K562 (cell line): ENCODE measurements around the gene TLL1. TPM values are rescaled to one million over a fixed set of nuclear protein-coding genes. Genes with fewer than 3 reads are reported as not detected.

ENCODE experiments used
- ATAC-seq: fragments of 200-7000 bp; cut with Tn5 transposase; 3 replicates; pipeline ENCODE4 v1.9.1; 2020; ENCODE audit warnings: moderate library complexity
- BruUV-seq: library from RNA; stranded (reverse); fragments of 400-500 nt; replicated peaks from 2 replicates; lab custom pipeline; 2021; lab: Mats Ljungman, UMichigan
- CTCF ChIA-PET: fragments of 300-600 bp; formaldehyde crosslinking; extraction: SDS; loops from one replicate; lab custom pipeline; 2021; ENCODE audit warnings: low intra/inter-chr PET ratio; lab: Yijun Ruan, JAX
- POLR2A ChIA-PET: fragments of 300-600, 350-650 bp; sonication (Branson Sonifier 250); formaldehyde crosslinking; extraction: SDS; loops from one replicate; lab custom pipeline; 2021; ENCODE audit warnings: antibody characterized with exemption, inconsistent platforms; lab: Yijun Ruan, JAX
- DNase-seq, 4 experiments: peaks; one replicate each; pipeline versions ENCODE4 v3.0.0 to v3.0.0-alpha.2; 2011 to 2018; ENCODE audit warnings: low spot score in 3 of 4, mixed read lengths in 3 of 4; ENCODE audit errors: extremely low read depth in 1 of 4
- FAIRE-seq: peaks from 2 replicates; lab custom pipeline; 2011; peaks lifted over from hg19 to GRCh38; lab: Jason Lieb, UNC
- H2AFZ ChIP-seq: 2 replicates; pipeline ENCODE4 v1.6.0; 2011; ENCODE audit warnings: low read depth, low read length, control low read depth, inconsistent platforms
- H3K27ac ChIP-seq: fragments of 200-600 bp; 3 replicates; pipeline ENCODE4 v1.8.0; 2011; ENCODE audit warnings: low read depth, mild to moderate bottlenecking, control low read depth, inconsistent platforms, low read length, moderate library complexity, mixed read lengths; ENCODE audit errors: extremely low read depth
- H3K27me3 ChIP-seq, 2 experiments: fragments of 300-600 bp in 1 of 2; 2 replicates in 1 of 2; 3 replicates in 1 of 2; pipeline versions ENCODE4 v1.6.0 to v1.8.0; 2011; ENCODE audit warnings: inconsistent platforms in 2 of 2, low read length in 2 of 2, mild to moderate bottlenecking in 1 of 2, mixed read lengths in 1 of 2, moderate library complexity in 1 of 2; ENCODE audit not compliant: control insufficient read depth in 2 of 2, insufficient read depth in 2 of 2
- H3K36me3 ChIP-seq: fragments of 300-600 bp; 3 replicates; pipeline ENCODE4 v1.8.0; 2011; ENCODE audit warnings: mild to moderate bottlenecking, low read length, inconsistent platforms; ENCODE audit not compliant: control insufficient read depth, insufficient read depth
- H3K4me1 ChIP-seq, 2 experiments: fragments of 200-600 bp in 1 of 2; replicated peaks in 1 of 2; 2 replicates in 1 of 2; 3 replicates in 1 of 2; pipeline versions ENCODE4 v1.5.1 to v1.8.0; 2011; ENCODE audit warnings: inconsistent platforms in 2 of 2, low read length in 2 of 2, mild to moderate bottlenecking in 1 of 2, mixed read lengths in 1 of 2, moderate library complexity in 1 of 2; ENCODE audit not compliant: control insufficient read depth in 2 of 2, insufficient read depth in 2 of 2
- H3K4me2 ChIP-seq: 2 replicates; pipeline ENCODE4 v1.6.1; 2011; ENCODE audit warnings: low read length, control low read depth, inconsistent platforms, mixed read lengths; ENCODE audit not compliant: insufficient read depth
- H3K4me3 ChIP-seq: fragments of 200-600 bp; sonication (generic), shearing (Covaris generic); 2 replicates; pipeline ENCODE4 v1.5.1; 2016; ENCODE audit warnings: control low read depth, inconsistent platforms
- H3K79me2 ChIP-seq: fragments of 200-600 bp; 3 replicates; pipeline ENCODE4 v1.8.0; 2011; ENCODE audit warnings: low read length, inconsistent platforms; ENCODE audit not compliant: control insufficient read depth, insufficient read depth
- H3K9ac ChIP-seq, 2 experiments: 2 replicates each; pipeline versions ENCODE4 v1.6.0 to v1.6.1; 2011; ENCODE audit warnings: low read depth in 2 of 2, low read length in 2 of 2, control low read depth in 1 of 2, inconsistent platforms in 1 of 2, mild to moderate bottlenecking in 1 of 2, mixed read lengths in 1 of 2; ENCODE audit not compliant: insufficient read depth in 1 of 2
- H3K9me1 ChIP-seq: one replicate; pipeline ENCODE4 v1.6.0; 2011; ENCODE audit warnings: inconsistent platforms, mild to moderate bottlenecking, low read length, moderate library complexity; ENCODE audit not compliant: control insufficient read depth, insufficient read depth
- H3K9me3 ChIP-seq: replicated peaks from 2 replicates; pipeline ENCODE4 v1.5.1; 2011; ENCODE audit warnings: low read depth, low read length, inconsistent platforms; ENCODE audit not compliant: control insufficient read depth, insufficient read depth
- H4K20me1 ChIP-seq: replicated peaks from 2 replicates; pipeline ENCODE4 v1.6.1; 2011; ENCODE audit warnings: low read length, inconsistent platforms, mixed read lengths; ENCODE audit not compliant: control insufficient read depth, insufficient read depth
- DLX4 ChIP-seq: fragments of 250-450 bp; sonication (Bioruptor Pico); IDR thresholded peaks from 2 replicates; pipeline ENCODE4 v1.6.1; 2021; ENCODE audit warnings: mild to moderate bottlenecking
- NBN ChIP-seq: fragments of 450-650 bp; IDR thresholded peaks from 2 replicates; pipeline ENCODE4 v1.6.1; 2016; ENCODE audit warnings: low read depth, mild to moderate bottlenecking
- SNAPC5 ChIP-seq: fragments of 250-450 bp; sonication (Bioruptor Pico); IDR thresholded peaks from 2 replicates; pipeline ENCODE4 v1.8.0; 2021; ENCODE audit warnings: moderate library complexity, mild to moderate bottlenecking, inconsistent platforms
- U2AF1 ChIP-seq: fragments of 200-400 bp; formaldehyde crosslinking; optimal IDR thresholded peaks from 2 replicates; pipeline ENCODE3; 2017; ENCODE audit warnings: mild to moderate bottlenecking, low read depth, low read length, moderate library complexity
- ZNF384 ChIP-seq: IDR thresholded peaks from 2 replicates; pipeline ENCODE4 v1.6.1; 2012; ENCODE audit warnings: low read depth, low read length, improper control_type of control experiment
- ZNF444 ChIP-seq: fragments of 250-450 bp; sonication (Bioruptor Pico); IDR thresholded peaks from 2 replicates; pipeline ENCODE4 v1.4.0; 2020; ENCODE audit warnings: mild to moderate bottlenecking, moderate library complexity
- WGBS: fragments of 100-300 bp; shearing (Covaris generic); methylation state at CpG from one replicate; pipeline ENCODE4 v1.1.6; 2016; ENCODE audit warnings: low coverage, mixed read lengths; ENCODE audit not compliant: insufficient coverage; ENCODE audit errors: missing lambda C conversion rate; 5-methylcytosine and 5-hydroxymethylcytosine counted together
- in situ Hi-C: fragments of 300-500 bp; cut with MboI; formaldehyde crosslinking; loops from 4 replicates; pipeline ENCODE4 v1.15.0; 2018; ENCODE audit warnings: inconsistent platforms, mixed read lengths
- intact Hi-C: fragments of 100-400 bp; cut with micrococcal nuclease; formaldehyde crosslinking; loops from 2 replicates; pipeline ENCODE4 v1.14.2; 2022
- polyA plus RNA-seq, 8 experiments: library from polyadenylated mRNA; depleted of rRNA in 4 of 8; stranded (reverse) in 5 of 8; unstranded in 3 of 8; fragments of >200 nt; fragmentation: Nextera tagmentation in 2 of 8; fragmentation: Illumina TruSeq in 1 of 8; extraction: Ambion mirVana in 2 of 8; extraction: Trizol in 1 of 8; gene quantifications; 2 replicates each; pipeline versions ENCODE4 v1.2.1 to v1.2.3, GENCODE V29; 2011 to 2014; ENCODE audit warnings: inconsistent platforms in 1 of 8, missing spikeins in 1 of 8
- total RNA-seq, 7 experiments: library from RNA; depleted of rRNA in 6 of 7; stranded (reverse); fragments of >200 nt in 6 of 7; fragmentation: Illumina TruSeq in 2 of 7; extraction: Trizol in 2 of 7; gene quantifications; 2 replicates each; pipeline versions ENCODE4 v1.2.1 to v1.2.3, GENCODE V29; 2011 to 2021; ENCODE audit warnings: low replicate concordance in 1 of 7

Gene TLL1
- total and polyA plus RNA-seq, 9 of the 15 experiments (the other 6 are each of a cell fraction or from before 2014, with no cell fraction given): not detected

GRCh38 chr4:166092797-166093290 is 219.8 kb downstream of the TLL1 start:
- Histone ChIP-seq H3K27ac (no peak overlapping the region), H3K4me3 (no peak overlapping the region), H3K27me3 (no peaks in the 10 kb centered on the region), H4K20me1 (no peaks in the 10 kb centered on the region), H2AFZ (no peak overlapping the region), H3K36me3 (no peaks in the 10 kb centered on the region), H3K79me2 (no peaks in the 10 kb centered on the region), H3K9ac (no peak overlapping the region), H3K9me1 (no peaks in the 10 kb centered on the region), H3K4me2 (no peak overlapping the region), H3K4me1 (no peaks in the 10 kb centered on the region), H3K9me3 (no peaks in the 10 kb centered on the region)
- FAIRE-seq: no peak
- ChIA-PET CTCF (no interaction called here), POLR2A (no interaction called here)
- intact Hi-C loops: loop anchor here (1.0 kb wide), 2 partner anchors 556 to 600 kb away; no protein-coding TSS in a partner anchor
- 0% methylated on average over 6 of the region's 7 CpGs for WGBS
- ATAC-seq: no peak
- no TSS peak for BruUV-seq
- TF ChIP-seq ZNF444 (no peak), ZNF384 (no peak), SNAPC5 (CRISPR knock-in tag) (no peak), DLX4 (CRISPR knock-in tag) (no peak), U2AF1 (no peak), NBN (no peak)
- no peak for DNase-seq
- in situ Hi-C loops: loop anchor here (10.0 to 25.0 kb wide), 2 partner anchors 558 to 956 kb away; no protein-coding TSS in a partner anchor
